Measurements from ENCODE around the gene STAM.
A peak's percentile ranks its signal among the peaks of the same experiment; 100 is the strongest.

Gene STAM

GRCh38 chr10:17643755-17644484 lies at the start of gene STAM:
STAM (plus strand) TSS chr10:17644151; CDS start chr10:17644340, 189 bp downstream.
- DNase-seq (ENCODE audit: low read depth): peak; percentile 95
- peak within 1 kb of the TSS; percentile 66 for H3K4me3 ChIP-seq (ENCODE audit: low read depth, low read length)
- no peak for TF ChIP-seq CTCF (IDR thresholded peaks at IDR 0.05; ENCODE audit: insufficient read depth, low read depth, low read length, missing control alignments)

GRCh38 chr10:17597386-17597785 lies 46.6 kb upstream of the STAM start:
- TF ChIP-seq CTCF (IDR thresholded peaks at IDR 0.05; ENCODE audit: insufficient read depth, low read depth, low read length, missing control alignments): no peak
- no peak overlapping the region for H3K4me3 ChIP-seq (ENCODE audit: low read depth, low read length)
- no peak for DNase-seq (ENCODE audit: low read depth)

GRCh38 chr10:17599089-17599488 lies 44.9 kb upstream of the STAM start:
- peak; percentile 27 for TF ChIP-seq CTCF (IDR thresholded peaks at IDR 0.05; ENCODE audit: insufficient read depth, low read depth, low read length, missing control alignments)
- DNase-seq (ENCODE audit: low read depth): peak; percentile 33

GRCh38 chr10:17605936-17606335 lies 38.0 kb upstream of the STAM start:
- no peak overlapping the region for H3K4me3 ChIP-seq (ENCODE audit: low read depth, low read length)
- no peak for TF ChIP-seq CTCF (IDR thresholded peaks at IDR 0.05; ENCODE audit: insufficient read depth, low read depth, low read length, missing control alignments)
- DNase-seq (ENCODE audit: low read depth): no peak

More at GRCh38 chr10:17599089-17599488, 44.9 kb upstream of the STAM start:
- H3K4me3 ChIP-seq (ENCODE audit: low read depth, low read length): no peak overlapping the region

GRCh38 chr10:17606547-17607040 lies 37.4 kb upstream of the STAM start:
- no peak for DNase-seq (ENCODE audit: low read depth)
- no peak overlapping the region for H3K4me3 ChIP-seq (ENCODE audit: low read depth, low read length)
- TF ChIP-seq CTCF (IDR thresholded peaks at IDR 0.05; ENCODE audit: insufficient read depth, low read depth, low read length, missing control alignments): no peak

- no peak overlapping the region for H3K4me3 ChIP-seq (ENCODE audit: low read depth, low read length)
- TF ChIP-seq CTCF (IDR thresholded peaks at IDR 0.05; ENCODE audit: insufficient read depth, low read depth, low read length, missing control alignments): no peak
- DNase-seq (ENCODE audit: low read depth): no peak
Measured at GRCh38 chr10:17607060-17607459, 36.9 kb upstream of the STAM start.

Data from GM12865 (cell line).